SJSA1 (cell line): ENCODE data around the gene KIF2A. TPM values are rescaled to one million over a fixed set of nuclear protein-coding genes. Genes with fewer than 3 reads are reported as not detected.

Source experiments
- DNase-seq, 2 experiments: peaks; one replicate each; pipeline ENCODE4 v3.0.0-alpha.2; 2015 to 2020; ENCODE audit warnings: low spot score in 2 of 2, low read depth in 1 of 2
- H3K27ac ChIP-seq: fragments of 250-450 bp; sonication (Bioruptor Pico); 2 replicates; pipeline ENCODE4 v1.5.1; 2020; ENCODE audit warnings: mild to moderate bottlenecking, moderate library complexity
- H3K27me3 ChIP-seq: fragments of 250-450 bp; sonication (Bioruptor Pico); replicated peaks from 2 replicates; pipeline ENCODE4 v1.5.1; 2020; ENCODE audit warnings: mild to moderate bottlenecking, moderate library complexity
- H3K36me3 ChIP-seq: fragments of 250-450 bp; sonication (Bioruptor Pico); 2 replicates; pipeline ENCODE4 v1.5.1; 2020; ENCODE audit warnings: mild to moderate bottlenecking
- H3K4me1 ChIP-seq: fragments of 250-450 bp; sonication (Bioruptor Pico); replicated peaks from 2 replicates; pipeline ENCODE4 v1.6.1; 2021; ENCODE audit warnings: mild to moderate bottlenecking
- H3K4me3 ChIP-seq: fragments of 250-450 bp; sonication (Bioruptor Pico); 2 replicates; pipeline ENCODE4 v1.5.1; 2020; ENCODE audit warnings: mild to moderate bottlenecking
- H3K9me3 ChIP-seq: fragments of 250-450 bp; sonication (Bioruptor Pico); replicated peaks from 2 replicates; pipeline ENCODE4 v1.5.1; 2020; ENCODE audit warnings: mild to moderate bottlenecking
- total RNA-seq: library from RNA; depleted of rRNA; stranded (reverse); fragments of >200 nt; shearing (Covaris generic); gene quantifications from 2 replicates; pipeline ENCODE4 v1.2.3, GENCODE V29; 2014

The KIF2A gene
- total RNA-seq, 1 experiment from 2014 or later, result 63.6 TPM

DNA sequence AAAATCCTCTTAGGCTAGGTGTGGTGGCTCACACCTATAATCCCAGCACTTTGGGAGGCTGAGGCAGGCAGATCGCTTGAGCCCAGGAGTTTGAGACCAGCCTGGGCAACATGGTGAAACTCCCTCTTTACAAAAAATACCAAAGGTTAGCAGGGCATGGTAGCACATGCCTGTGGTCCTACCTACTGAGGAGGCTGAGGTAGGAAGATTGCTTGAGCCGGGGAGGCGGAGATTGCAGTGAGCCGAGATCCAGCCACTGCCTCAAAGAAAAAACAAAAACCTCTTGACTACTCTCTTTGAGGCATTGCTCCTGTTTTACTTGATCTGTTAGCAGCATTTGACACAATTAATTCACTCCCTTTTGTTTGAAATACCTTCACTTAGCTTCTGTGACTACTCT, 20.7 kb downstream of the KIF2A start:
- Histone ChIP-seq H3K9me3 (no peaks in the 10 kb centered on the region), H3K27ac (no peak overlapping the region), H3K27me3 (no peaks in the 10 kb centered on the region), H3K4me1 (no peaks in the 10 kb centered on the region), H3K4me3 (no peak overlapping the region), H3K36me3 (peaks cover 14% of the 10 kb centered on the region)
- no peak for DNase-seq

- Histone ChIP-seq H3K4me1 (no peaks in the 10 kb centered on the region), H3K4me3 (no peak overlapping the region), H3K27me3 (no peaks in the 10 kb centered on the region), H3K27ac (no peak overlapping the region), H3K36me3 (0 out of 2 replicates have a peak, but pooled peaks cover 10% of the 10 kb centered on the region), H3K9me3 (no peaks in the 10 kb centered on the region)
- DNase-seq, result no peak
Measured at GRCh38 chr5:62327138-62328053, 21.4 kb downstream of the KIF2A start.

- H3K9me3 ChIP-seq, result no peaks in the 10 kb centered on the region
- H3K27ac ChIP-seq, result no peak overlapping the region
- no peak overlapping the region for H3K4me3 ChIP-seq
- H3K36me3 ChIP-seq, result peaks cover 10% of the 10 kb centered on the region; the same call in 1 of the 2 replicates
- no peaks in the 10 kb centered on the region for H3K4me1 ChIP-seq
- H3K27me3 ChIP-seq, result no peaks in the 10 kb centered on the region
- no peak for DNase-seq
Measured at GRCh38 chr5:62328772-62329491, 22.9 kb downstream of the KIF2A start.

GRCh38 chr5:62330302-62330701, 24.3 kb downstream of the KIF2A start:
- Histone ChIP-seq H3K36me3 (peaks cover 15% of the 10 kb centered on the region; the same call in 1 of the 2 replicates), H3K4me3 (no peak overlapping the region), H3K9me3 (no peaks in the 10 kb centered on the region), H3K27ac (no peak overlapping the region), H3K4me1 (no peaks in the 10 kb centered on the region), H3K27me3 (no peaks in the 10 kb centered on the region)
- no peak for DNase-seq

DNA sequence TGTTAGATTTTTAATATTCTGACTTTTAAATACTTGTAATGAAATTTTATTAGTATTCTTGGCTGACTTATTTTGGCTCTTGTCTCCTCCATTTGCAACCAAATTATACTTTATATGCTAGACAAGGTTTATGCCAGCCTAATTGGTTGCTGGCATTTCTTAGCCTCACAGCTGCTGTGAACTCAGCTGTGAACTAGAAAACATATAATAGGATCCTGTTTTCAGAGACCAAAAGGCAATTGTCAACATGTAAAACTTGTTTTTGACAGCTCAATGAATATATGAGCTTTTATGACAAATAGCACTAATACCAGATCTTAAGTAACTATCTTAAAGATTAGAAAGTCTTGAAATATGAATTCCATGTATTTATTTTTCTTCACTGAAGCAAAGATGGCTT, 25.9 kb downstream of the KIF2A start:
- Histone ChIP-seq H3K36me3 (peaks cover 12% of the 10 kb centered on the region; the same call in 1 of the 2 replicates), H3K4me3 (no peak overlapping the region), H3K27ac (no peak overlapping the region), H3K4me1 (no peaks in the 10 kb centered on the region), H3K27me3 (no peaks in the 10 kb centered on the region), H3K9me3 (no peaks in the 10 kb centered on the region)
- DNase-seq, result no peak

DNA sequence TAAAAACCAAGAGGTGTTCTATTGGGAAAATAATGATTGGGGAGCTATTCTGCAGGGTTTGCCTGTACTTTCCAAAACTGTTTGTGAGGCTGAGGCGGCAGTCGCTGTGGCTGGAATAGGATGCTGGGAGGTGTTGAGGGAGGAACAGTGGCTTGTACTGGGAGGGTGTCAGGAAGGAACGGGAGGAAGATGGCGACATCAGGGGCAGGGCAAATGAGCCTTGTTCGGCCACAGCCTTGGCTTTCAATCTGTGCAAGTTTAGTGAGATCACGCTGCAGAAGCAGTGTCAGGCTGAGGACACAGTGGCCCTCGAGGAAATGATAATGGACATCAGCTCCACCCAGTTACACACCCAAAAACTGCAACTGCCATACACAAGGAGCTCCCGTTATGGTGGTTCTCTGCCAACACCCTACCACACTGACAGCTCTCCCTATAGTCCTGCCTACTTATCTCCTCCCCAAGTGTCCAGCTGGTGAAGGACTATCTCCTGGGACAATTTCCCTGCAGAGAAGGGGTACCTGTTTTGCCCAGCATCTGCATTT, 27.3 kb downstream of the KIF2A start:
- Histone ChIP-seq H3K27ac (no peak overlapping the region), H3K36me3 (peaks cover 7% of the 10 kb centered on the region; the same call in 1 of the 2 replicates), H3K4me3 (no peak overlapping the region), H3K4me1 (no peaks in the 10 kb centered on the region), H3K27me3 (no peaks in the 10 kb centered on the region), H3K9me3 (no peaks in the 10 kb centered on the region)
- DNase-seq, result no peak

DNA sequence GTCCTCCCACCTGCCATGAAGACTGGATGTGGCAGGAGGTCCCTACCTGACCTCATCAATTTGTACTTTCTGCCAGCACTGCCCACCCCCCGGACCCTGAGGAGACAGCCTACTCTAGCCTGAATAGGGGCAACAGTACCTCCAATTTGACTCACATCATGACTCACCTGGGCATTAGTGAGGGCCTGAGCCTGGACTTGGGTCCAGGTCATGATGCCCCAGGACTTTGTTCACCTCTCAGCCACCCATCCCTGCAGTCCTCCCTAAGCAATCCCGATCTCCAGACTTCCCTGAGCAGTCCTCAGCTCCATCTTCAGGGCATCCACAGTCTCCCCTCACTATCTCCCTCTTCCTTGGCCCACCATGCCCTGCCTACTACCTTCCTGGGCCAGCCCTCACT, 28.1 kb downstream of the KIF2A start:
- Histone ChIP-seq H3K36me3 (peaks cover 7% of the 10 kb centered on the region; the same call in 1 of the 2 replicates), H3K9me3 (no peaks in the 10 kb centered on the region), H3K4me1 (no peaks in the 10 kb centered on the region), H3K4me3 (no peak overlapping the region), H3K27me3 (no peaks in the 10 kb centered on the region), H3K27ac (no peak overlapping the region)
- DNase-seq, result no peak

DNA sequence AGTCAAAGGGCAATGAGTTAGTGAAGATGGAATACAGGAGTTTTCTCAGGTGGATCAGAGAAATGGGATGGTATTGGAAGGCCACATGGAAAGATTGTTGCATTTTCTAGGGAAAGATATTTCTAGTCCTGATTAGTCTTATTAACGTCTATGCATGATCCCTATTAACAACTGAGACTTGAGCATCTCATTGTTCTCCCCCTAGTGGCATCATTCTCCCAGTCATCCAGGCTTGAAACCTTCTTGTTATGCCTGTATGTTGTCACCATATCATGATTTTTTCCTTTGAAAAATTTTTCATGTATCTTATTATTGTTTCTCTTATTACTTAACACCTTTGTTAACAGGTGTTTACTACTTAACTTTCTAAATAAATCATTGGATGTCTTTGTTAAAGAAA, 34.4 kb downstream of the KIF2A start:
- no peak for DNase-seq

GRCh38 chr5:62340979-62341378, 35.0 kb downstream of the KIF2A start:
- Histone ChIP-seq H3K4me3 (no peak overlapping the region), H3K27ac (no peak overlapping the region), H3K36me3 (0 out of 2 replicates have a peak, but pooled peaks cover 8% of the 10 kb centered on the region), H3K27me3 (no peaks in the 10 kb centered on the region), H3K4me1 (no peaks in the 10 kb centered on the region), H3K9me3 (no peaks in the 10 kb centered on the region)
- DNase-seq, result no peak

More for the DNA sequence above, 34.4 kb downstream of the KIF2A start:
- H3K27ac ChIP-seq, result no peak overlapping the region
- no peaks in the 10 kb centered on the region for H3K9me3 ChIP-seq
- H3K4me3 ChIP-seq, result no peak overlapping the region
- H3K36me3 ChIP-seq, result 0 out of 2 replicates have a peak, but pooled peaks cover 8% of the 10 kb centered on the region
- H3K27me3 ChIP-seq, result no peaks in the 10 kb centered on the region
- no peaks in the 10 kb centered on the region for H3K4me1 ChIP-seq

GRCh38 chr5:62341783-62342475, 35.9 kb downstream of the KIF2A start:
- Histone ChIP-seq H3K4me1 (no peaks in the 10 kb centered on the region), H3K4me3 (no peak overlapping the region), H3K9me3 (no peaks in the 10 kb centered on the region), H3K36me3 (0 out of 2 replicates have a peak, but pooled peaks cover 8% of the 10 kb centered on the region), H3K27ac (no peak overlapping the region), H3K27me3 (no peaks in the 10 kb centered on the region)
- no peak for DNase-seq

DNA sequence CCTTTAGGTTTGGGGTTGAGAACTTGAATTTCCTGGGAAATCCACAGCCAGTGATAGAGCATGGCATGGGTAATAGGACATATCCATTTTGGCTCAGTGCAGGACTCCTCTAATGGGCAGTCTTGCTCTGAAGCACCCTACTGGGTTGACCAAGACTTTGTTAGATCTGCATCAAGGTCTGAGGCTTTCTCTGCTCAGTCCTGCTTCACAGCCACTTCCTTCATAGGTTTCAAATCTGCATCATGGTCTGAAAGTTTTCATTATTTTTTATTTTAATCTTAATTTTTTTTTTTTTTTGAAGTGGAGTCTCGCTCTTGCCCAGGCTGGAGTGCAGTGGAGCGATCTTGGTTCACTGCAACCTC, 36.5 kb downstream of the KIF2A start:
- Histone ChIP-seq H3K4me1 (no peaks in the 10 kb centered on the region), H3K27ac (no peak overlapping the region), H3K4me3 (no peak overlapping the region), H3K36me3 (0 out of 2 replicates have a peak, but pooled peaks cover 8% of the 10 kb centered on the region), H3K9me3 (no peaks in the 10 kb centered on the region), H3K27me3 (no peaks in the 10 kb centered on the region)
- DNase-seq, result no peak

GRCh38 chr5:62343428-62343827, 37.4 kb downstream of the KIF2A start:
- Histone ChIP-seq H3K27ac (no peak overlapping the region), H3K36me3 (peaks cover 14% of the 10 kb centered on the region; the same call in 1 of the 2 replicates), H3K4me3 (no peak overlapping the region), H3K4me1 (no peaks in the 10 kb centered on the region), H3K9me3 (no peaks in the 10 kb centered on the region), H3K27me3 (no peaks in the 10 kb centered on the region)
- DNase-seq, result no peak

GRCh38 chr5:62346748-62347147, 40.7 kb downstream of the KIF2A start:
- Histone ChIP-seq H3K9me3 (no peaks in the 10 kb centered on the region), H3K4me3 (no peak overlapping the region), H3K27ac (no peak overlapping the region), H3K27me3 (no peaks in the 10 kb centered on the region), H3K4me1 (no peaks in the 10 kb centered on the region), H3K36me3 (peaks cover 21% of the 10 kb centered on the region; the same call in 1 of the 2 replicates)
- no peak for DNase-seq
